ENCODE results near the gene RPS27. TPM values are rescaled to one million over a fixed set of nuclear protein-coding genes. Genes with fewer than 3 reads are reported as not detected.
A peak's percentile ranks its signal among the peaks of the same experiment; 100 is the strongest.
"Not testable (repeated sequence)": the region's sequence is repeated elsewhere in the genome, so short reads cannot be mapped to it uniquely, and the experiment has no call there.

The RPS27 gene
- total RNA-seq, 1 donor from 2014 or later, result 2,665 TPM

- Mint-ChIP-seq H3K4me1 (ENCODE audit: unreplicated experiment) (peaks cover 61% of the 10 kb centered on the region), H3K36me3 (ENCODE audit: low read depth, unreplicated experiment) (peaks cover 47% of the 10 kb centered on the region), H3K9me3 (ENCODE audit: unreplicated experiment) (no peaks in the 10 kb centered on the region), H3K27ac (ENCODE audit: unreplicated experiment) (peak overlapping the region; percentile 78), H3K27me3 (ENCODE audit: unreplicated experiment) (peaks cover 5% of the 10 kb centered on the region), H3K4me3 (ENCODE audit: unreplicated experiment) (peak overlapping the region; percentile 98)
- no peak for DNase-seq (ENCODE audit: low spot score)
- no peak for TF ChIP-seq CTCF (IDR thresholded peaks at IDR 0.05; ENCODE audit: unreplicated experiment)
These were observed 12.2 kb upstream of the RPS27 start for GRCh38 chr1:153978274-153978909.

- peaks cover 58% of the 10 kb centered on the region for H3K4me1 Mint-ChIP-seq (ENCODE audit: unreplicated experiment)
- peaks cover 48% of the 10 kb centered on the region for H3K36me3 Mint-ChIP-seq (ENCODE audit: low read depth, unreplicated experiment)
- peak overlapping the region; percentile 52 for H3K4me3 Mint-ChIP-seq (ENCODE audit: unreplicated experiment)
- not testable (repeated sequence) for H3K9me3 Mint-ChIP-seq (ENCODE audit: unreplicated experiment); H3K27me3 Mint-ChIP-seq (ENCODE audit: unreplicated experiment); DNase-seq (ENCODE audit: low spot score)
- peak overlapping the region; percentile 71 for H3K27ac Mint-ChIP-seq (ENCODE audit: unreplicated experiment)
These were observed 11.5 kb upstream of the RPS27 start for GRCh38 chr1:153979091-153979490.

GRCh38 chr1:153981735-153982134, 8.8 kb upstream of the RPS27 start:
- not testable (repeated sequence) for H3K27me3 Mint-ChIP-seq (ENCODE audit: unreplicated experiment); DNase-seq (ENCODE audit: low spot score); H3K9me3 Mint-ChIP-seq (ENCODE audit: unreplicated experiment)
- peak overlapping the region; percentile 85 for H3K4me3 Mint-ChIP-seq (ENCODE audit: unreplicated experiment)
- H3K4me1 Mint-ChIP-seq (ENCODE audit: unreplicated experiment), result peaks cover 48% of the 10 kb centered on the region
- H3K36me3 Mint-ChIP-seq (ENCODE audit: low read depth, unreplicated experiment), result peaks cover 38% of the 10 kb centered on the region
- peak overlapping the region; percentile 94 for H3K27ac Mint-ChIP-seq (ENCODE audit: unreplicated experiment)

GRCh38 chr1:153984123-153984894, 6.3 kb upstream of the RPS27 start:
- no peak for TF ChIP-seq CTCF (IDR thresholded peaks at IDR 0.05; ENCODE audit: unreplicated experiment)
- no peak for DNase-seq (ENCODE audit: low spot score)
- Mint-ChIP-seq H3K36me3 (ENCODE audit: low read depth, unreplicated experiment) (peaks cover 32% of the 10 kb centered on the region), H3K4me3 (ENCODE audit: unreplicated experiment) (peak overlapping the region; percentile 99), H3K27me3 (ENCODE audit: unreplicated experiment) (peaks cover 6% of the 10 kb centered on the region), H3K4me1 (ENCODE audit: unreplicated experiment) (peaks cover 38% of the 10 kb centered on the region), H3K27ac (ENCODE audit: unreplicated experiment) (peak overlapping the region; percentile 87), H3K9me3 (ENCODE audit: unreplicated experiment) (no peaks in the 10 kb centered on the region)

- Mint-ChIP-seq H3K27ac (ENCODE audit: unreplicated experiment) (peak overlapping the region; percentile 93), H3K36me3 (ENCODE audit: low read depth, unreplicated experiment) (peaks cover 34% of the 10 kb centered on the region), H3K4me3 (ENCODE audit: unreplicated experiment) (peak overlapping the region; percentile 99), H3K9me3 (ENCODE audit: unreplicated experiment) (no peaks in the 10 kb centered on the region), H3K27me3 (ENCODE audit: unreplicated experiment) (peaks cover 10% of the 10 kb centered on the region), H3K4me1 (ENCODE audit: unreplicated experiment) (peaks cover 38% of the 10 kb centered on the region)
- no peak for TF ChIP-seq CTCF (IDR thresholded peaks at IDR 0.05; ENCODE audit: unreplicated experiment)
- DNase-seq (ENCODE audit: low spot score), result no peak
These were observed 5.1 kb upstream of the RPS27 start for GRCh38 chr1:153985341-153985912.

Data from endothelial cell (in vitro differentiated cells).